GM12878 (cell line): ENCODE measurements around the gene PLEKHA1. TPM values are rescaled to one million over a fixed set of nuclear protein-coding genes. Genes with fewer than 3 reads are reported as not detected.

ENCODE experiments used
- CTCF ChIP-seq, 3 experiments: IDR thresholded peaks in 2 of 3; conservative IDR thresholded peaks in 1 of 3; 2 replicates each; pipeline ENCODE4 v1.5.1; 2011; ENCODE audit warnings: low read depth in 3 of 3, low read length in 3 of 3, mild to moderate bottlenecking in 3 of 3, control low read depth in 2 of 3, moderate library complexity in 2 of 3, inconsistent platforms in 1 of 3, mixed read lengths in 1 of 3; ENCODE audit not compliant: control insufficient read depth in 2 of 3, insufficient read depth in 1 of 3; ENCODE audit errors: extremely low read depth in 1 of 3
- ESRRA ChIP-seq: IDR thresholded peaks from 2 replicates; pipeline ENCODE4 v1.6.1; 2012; ENCODE audit warnings: mild to moderate bottlenecking, low read length, improper control_type of control experiment
- MTA2 ChIP-seq: fragments of 450-650 bp; IDR thresholded peaks from 2 replicates; pipeline ENCODE4 v1.6.1; 2016; ENCODE audit warnings: low read depth, mild to moderate bottlenecking, moderate library complexity
- NFYB ChIP-seq: IDR thresholded peaks from 2 replicates; pipeline ENCODE4 v1.6.1; 2011; ENCODE audit warnings: low read depth, mild to moderate bottlenecking, low read length, improper control_type of control experiment, moderate library complexity; ENCODE audit not compliant: insufficient read depth
- NKRF ChIP-seq: fragments of 450-650 bp; conservative IDR thresholded peaks from 2 replicates; pipeline ENCODE4 v1.6.1; 2017; ENCODE audit warnings: mild to moderate bottlenecking, moderate library complexity
- PAX5 ChIP-seq: IDR thresholded peaks from 2 replicates; pipeline ENCODE4 v1.6.1; 2011; ENCODE audit warnings: low read depth, low read length, borderline replicate concordance
- RAD21 ChIP-seq: IDR thresholded peaks from 2 replicates; pipeline ENCODE4 v1.6.1; 2011; ENCODE audit warnings: mild to moderate bottlenecking, low read depth, low read length, moderate library complexity; ENCODE audit not compliant: insufficient read depth
- RELA ChIP-seq: fragments of 450-650 bp; IDR thresholded peaks from 2 replicates; pipeline ENCODE4 v1.8.0; 2014; ENCODE audit warnings: borderline replicate concordance; ENCODE audit not compliant: partially characterized antibody
- SMARCA5 ChIP-seq: fragments of 450-650 bp; IDR thresholded peaks from 2 replicates; pipeline ENCODE4 v1.6.1; 2017; ENCODE audit warnings: mild to moderate bottlenecking
- TBL1XR1 ChIP-seq: IDR thresholded peaks from 2 replicates; pipeline ENCODE4 v1.6.1; 2012; ENCODE audit warnings: low read depth, low read length, improper control_type of control experiment
- polyA plus RNA-seq, 11 experiments: library from polyadenylated mRNA; depleted of rRNA in 4 of 11; unstranded in 6 of 11; stranded (reverse) in 5 of 11; fragments of >200 nt; fragmentation: Nextera tagmentation in 4 of 11; fragmentation: Illumina TruSeq in 1 of 11; extraction: Ambion mirVana in 4 of 11; extraction: Trizol in 1 of 11; gene quantifications; 1 replicate in 1 of 11; 2 replicates in 10 of 11; pipeline versions ENCODE4 v1.2.1 to v1.2.3, GENCODE V29; 2011 to 2016; ENCODE audit warnings: inconsistent platforms in 2 of 11, missing spikeins in 2 of 11, low read depth in 1 of 11
- total RNA-seq, 4 experiments: library from RNA; depleted of rRNA in 3 of 4; stranded (reverse); fragments of >200 nt in 3 of 4; fragmentation: Illumina TruSeq in 1 of 4; extraction: Trizol in 1 of 4; gene quantifications; 2 replicates each; pipeline versions ENCODE4 v1.2.1 to v1.2.3, GENCODE V29; 2013 to 2021

Gene PLEKHA1
- total and polyA plus RNA-seq, 10 of the 15 experiments (the other 5 are each of a cell fraction or from before 2014, with no cell fraction given): 0.15 to 6.0 (median 0.32) TPM

DNA sequence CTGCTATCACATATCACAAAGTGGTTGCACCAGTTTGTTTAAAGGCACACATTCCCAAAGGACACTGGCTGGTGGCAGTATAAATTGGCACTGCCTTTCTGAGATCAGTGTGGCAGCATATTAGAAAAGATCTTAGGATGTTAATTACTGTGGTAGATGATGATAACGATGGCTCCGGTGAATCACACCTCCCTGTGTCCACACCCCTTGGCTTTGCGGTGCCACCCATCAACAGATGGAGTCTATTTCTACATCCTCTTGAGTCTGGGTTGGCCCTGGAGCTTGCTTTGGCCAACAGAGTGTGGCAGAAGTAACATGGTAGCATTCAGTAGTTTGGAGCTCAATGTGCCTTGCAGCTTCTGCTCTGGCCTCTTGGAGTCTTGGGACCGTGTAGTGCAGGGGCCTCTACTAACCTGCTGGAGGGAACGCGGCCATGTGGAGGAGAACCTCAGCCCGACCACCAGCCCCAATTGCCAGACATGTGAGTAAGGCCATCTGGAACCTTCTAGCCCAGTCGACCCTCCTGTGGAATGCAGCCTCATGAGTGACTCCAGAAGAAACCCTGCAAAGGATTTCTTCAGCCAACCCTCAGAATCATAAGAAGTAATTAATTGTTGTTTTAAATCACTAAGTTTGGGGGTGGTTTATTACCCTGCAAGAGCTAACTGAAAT lies 27.2 kb upstream of the PLEKHA1 start (continued):
- TF ChIP-seq CTCF (IDR thresholded peaks at IDR 0.05 in 2 of 3, conservative IDR thresholded peaks at IDR 0.05 in 1 of 3; ENCODE audit: control insufficient read depth in 2 of 3, extremely low read depth in 1 of 3, insufficient read depth in 1 of 3, low read depth in 3 of 3, low read length in 3 of 3) (no peak), ESRRA (no peak), NFYB (no peak), TBL1XR1 (no peak), PAX5 (no peak), MTA2 (no peak), RELA (no peak), RAD21 (no peak), SMARCA5 (no peak), NKRF (no peak)
